Activated gamma-delta T cell treated with Interleukin-2 at 50 U/mL for 16 hours (primary cell): ENCODE measurements around the gene MED22.
A peak's percentile ranks its signal among the peaks of the same experiment; 100 is the strongest.
"Not testable (repeated sequence)": the region's sequence is repeated elsewhere in the genome, so short reads cannot be mapped to it uniquely, and the experiment has no call there.

Source experiments
- DNase-seq: peaks from one replicate; pipeline ENCODE4 v3.0.0-alpha.2; 2020

The MED22 gene

DNA sequence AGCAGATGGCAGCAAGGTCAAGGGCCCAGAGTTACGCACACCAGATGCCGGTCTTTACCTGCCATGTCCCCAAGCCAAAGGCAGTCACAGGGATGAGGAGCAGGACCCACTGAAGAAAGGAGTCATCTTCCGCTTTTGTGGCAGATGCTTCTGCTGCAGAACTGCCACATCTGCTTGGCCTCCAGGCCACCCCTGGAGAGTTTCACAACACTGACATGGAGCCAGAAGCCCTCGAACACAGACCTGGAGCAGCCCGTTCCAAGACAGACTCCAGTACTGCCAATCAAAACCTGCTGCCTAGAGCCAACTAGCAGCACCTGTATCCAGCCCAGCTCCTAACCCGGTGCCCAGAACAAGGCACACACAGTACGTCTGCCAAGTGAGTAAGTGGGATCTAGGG, 6.8 kb upstream of the MED22 start:
- DNase-seq: no peak

DNA sequence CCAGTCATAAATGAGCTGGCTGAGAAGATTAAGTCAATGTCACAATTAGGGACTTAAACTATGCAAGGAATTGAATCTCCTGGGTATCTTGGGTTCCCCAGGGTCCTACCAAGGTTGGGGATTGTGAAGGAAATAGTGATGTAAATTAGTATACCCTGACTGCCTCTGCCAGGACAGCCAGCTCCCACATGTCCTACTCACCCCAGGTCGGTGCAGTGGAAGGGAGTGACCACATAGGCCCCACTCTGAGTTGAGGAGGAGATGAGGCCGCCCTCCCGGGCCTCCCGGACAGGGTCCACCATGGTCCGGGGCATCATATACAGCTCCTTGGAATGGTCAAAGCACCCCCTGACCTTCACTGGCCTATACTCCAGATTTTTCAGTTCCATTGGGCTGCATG, 5.6 kb upstream of the MED22 start:
- DNase-seq: no peak

- DNase-seq: no peak
Measured at GRCh38 chr9:133352635-133353340, 4.9 kb upstream of the MED22 start.

DNA sequence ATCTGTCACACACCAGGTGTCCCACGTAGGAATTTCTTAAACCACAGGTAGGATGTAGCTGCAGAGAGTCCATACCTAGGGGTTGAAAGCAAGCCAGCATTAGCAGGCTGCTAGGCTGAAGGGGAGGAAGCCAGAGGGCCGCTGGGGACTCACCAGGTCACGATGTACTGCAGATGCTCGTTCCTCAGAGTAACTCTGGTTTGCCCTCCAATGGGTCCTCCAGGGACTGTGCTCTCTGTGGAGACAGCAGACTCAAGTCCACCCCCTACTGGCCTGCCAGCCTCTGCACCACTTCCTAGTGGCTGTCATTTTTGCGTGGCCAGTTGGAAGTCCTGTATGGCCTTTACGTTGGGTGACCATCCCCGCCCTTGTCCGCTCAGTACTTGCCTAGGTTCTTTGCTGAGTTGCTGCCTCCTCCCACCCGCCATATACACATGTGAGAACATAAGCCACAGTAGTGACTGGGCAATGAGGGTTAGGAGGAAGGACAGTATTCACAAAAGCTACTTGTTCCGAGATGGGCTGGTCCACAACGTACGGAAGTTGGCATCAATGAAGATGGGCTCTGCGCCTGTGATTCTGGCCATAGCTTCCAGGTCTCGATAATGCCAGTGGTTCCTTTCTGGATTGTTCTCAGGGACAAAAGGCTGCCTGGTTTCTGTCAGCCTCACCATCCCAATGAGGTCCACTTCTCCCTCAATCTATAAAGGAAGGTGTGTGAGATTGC, 4.1 kb upstream of the MED22 start:
- DNase-seq: no peak

- no peak for DNase-seq
Measured at GRCh38 chr9:133351526-133351907, 3.6 kb upstream of the MED22 start.

DNA sequence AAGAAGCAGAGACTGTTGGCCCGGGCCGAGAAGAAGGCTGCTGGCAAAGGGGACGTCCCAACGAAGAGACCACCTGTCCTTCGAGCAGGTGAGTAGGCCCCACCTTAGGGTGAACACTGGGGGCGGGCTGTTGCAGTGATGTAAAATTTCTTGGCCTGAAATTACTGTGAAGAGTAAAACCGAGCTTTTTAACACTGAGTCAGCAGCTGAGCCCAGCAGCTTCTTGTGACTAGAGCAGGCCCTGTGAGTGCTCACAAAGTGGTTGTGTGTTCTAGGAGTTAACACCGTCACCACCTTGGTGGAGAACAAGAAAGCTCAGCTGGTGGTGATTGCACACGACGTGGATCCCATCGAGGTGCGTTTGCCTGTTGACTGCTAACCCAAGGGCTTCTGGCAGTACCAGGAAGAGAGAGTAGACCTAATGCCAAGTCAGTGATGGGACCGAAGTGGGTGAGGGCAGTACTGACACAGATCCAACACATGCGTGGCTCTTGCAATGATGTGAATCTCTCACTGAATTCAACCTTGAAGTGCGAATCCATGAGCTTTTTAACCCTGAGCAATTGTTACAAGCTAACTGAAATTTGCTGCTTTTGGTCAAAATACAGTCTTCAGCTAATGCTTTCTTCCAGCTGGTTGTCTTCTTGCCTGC, 2.2 kb upstream of the MED22 start:
- DNase-seq: no peak

- DNase-seq: no peak
Measured at GRCh38 chr9:133348718-133349573, 1.0 kb upstream of the MED22 start.

DNA sequence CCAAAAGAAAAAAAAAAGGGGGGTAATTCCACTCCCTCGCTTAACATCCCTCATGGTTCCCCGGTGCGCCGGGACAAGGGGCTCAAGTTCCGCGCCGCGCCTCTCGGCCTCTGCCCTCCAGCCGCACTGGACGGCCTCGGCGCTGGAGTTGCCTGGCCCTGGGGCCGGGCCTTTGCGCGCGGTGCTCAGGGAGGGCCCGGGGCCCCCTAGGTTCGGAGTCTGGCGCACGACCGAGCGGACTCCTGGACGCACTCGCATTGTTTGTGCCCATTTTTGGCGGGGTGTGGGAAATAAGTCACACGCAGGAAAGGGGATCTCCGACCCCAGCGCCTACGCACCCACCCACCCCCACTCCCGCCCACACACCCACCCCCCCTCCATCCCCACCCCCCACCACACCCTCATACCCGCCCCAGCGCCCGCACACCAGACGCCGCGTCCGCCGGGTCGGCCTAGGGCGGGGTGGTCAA, 381 bp downstream of the MED22 start:
- DNase-seq: no peak

DNA sequence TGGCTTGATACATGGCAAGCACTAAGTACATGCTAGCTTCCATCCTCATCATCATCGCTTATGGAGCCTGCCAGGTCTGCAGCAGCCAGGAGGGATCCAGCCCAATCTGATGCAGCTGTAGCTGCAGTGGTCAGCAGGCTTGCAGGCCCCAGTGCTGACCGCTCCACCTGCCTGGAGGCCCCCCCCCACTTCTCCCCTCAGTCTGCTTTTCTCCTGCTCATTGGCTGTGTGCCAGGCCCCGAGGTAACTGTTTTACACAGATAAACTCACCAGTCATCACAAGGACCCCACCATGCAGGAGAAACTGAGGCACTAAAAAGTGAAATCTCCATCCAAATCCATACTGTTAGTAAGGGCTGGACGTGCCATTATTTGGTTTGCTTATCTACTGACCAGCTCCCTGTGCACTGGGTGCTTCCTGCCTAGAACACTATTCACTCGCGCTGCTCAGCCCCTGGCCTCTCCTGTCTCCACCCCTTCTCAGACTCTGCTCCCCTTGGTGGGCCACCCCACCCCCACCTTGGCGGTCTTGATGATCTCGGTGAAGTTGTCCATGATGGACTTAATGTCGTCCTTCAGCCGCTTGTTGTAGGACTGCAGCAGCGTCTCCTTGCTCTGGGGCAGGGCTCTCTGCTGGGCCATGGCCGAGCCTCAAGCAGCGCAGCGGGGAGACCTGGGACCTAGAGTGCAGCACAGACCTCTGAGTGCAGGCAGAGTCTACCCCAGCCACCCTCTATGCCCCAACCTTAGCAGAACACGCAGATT, 1.7 kb downstream of the MED22 start:
- no peak for DNase-seq

GRCh38 chr9:133345596-133345995, 2.3 kb downstream of the MED22 start:
- DNase-seq: no peak

- no peak for DNase-seq
Measured at GRCh38 chr9:133344979-133345378, 3.0 kb downstream of the MED22 start.

GRCh38 chr9:133344071-133344470, 3.9 kb downstream of the MED22 start:
- DNase-seq: no peak

- no peak for DNase-seq
Measured at GRCh38 chr9:133342570-133342969, 5.4 kb downstream of the MED22 start.

DNA sequence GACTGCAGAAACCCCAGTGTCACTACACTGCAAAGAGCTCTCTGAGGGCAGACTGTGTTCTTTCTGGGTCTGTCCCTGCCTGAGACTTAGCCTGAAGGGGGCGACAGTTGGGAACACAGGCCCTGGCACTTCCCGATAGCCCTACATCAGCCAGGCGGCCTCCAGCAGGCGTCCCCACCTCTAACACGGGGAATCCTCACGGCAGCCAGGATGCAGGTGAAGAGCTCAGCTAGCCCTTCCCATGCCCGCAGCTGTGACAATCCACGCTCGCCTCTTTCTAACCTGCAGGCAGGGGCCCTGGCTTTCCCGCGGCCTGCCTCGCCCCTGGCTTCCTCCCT, 5.9 kb downstream of the MED22 start:
- DNase-seq: no peak

DNA sequence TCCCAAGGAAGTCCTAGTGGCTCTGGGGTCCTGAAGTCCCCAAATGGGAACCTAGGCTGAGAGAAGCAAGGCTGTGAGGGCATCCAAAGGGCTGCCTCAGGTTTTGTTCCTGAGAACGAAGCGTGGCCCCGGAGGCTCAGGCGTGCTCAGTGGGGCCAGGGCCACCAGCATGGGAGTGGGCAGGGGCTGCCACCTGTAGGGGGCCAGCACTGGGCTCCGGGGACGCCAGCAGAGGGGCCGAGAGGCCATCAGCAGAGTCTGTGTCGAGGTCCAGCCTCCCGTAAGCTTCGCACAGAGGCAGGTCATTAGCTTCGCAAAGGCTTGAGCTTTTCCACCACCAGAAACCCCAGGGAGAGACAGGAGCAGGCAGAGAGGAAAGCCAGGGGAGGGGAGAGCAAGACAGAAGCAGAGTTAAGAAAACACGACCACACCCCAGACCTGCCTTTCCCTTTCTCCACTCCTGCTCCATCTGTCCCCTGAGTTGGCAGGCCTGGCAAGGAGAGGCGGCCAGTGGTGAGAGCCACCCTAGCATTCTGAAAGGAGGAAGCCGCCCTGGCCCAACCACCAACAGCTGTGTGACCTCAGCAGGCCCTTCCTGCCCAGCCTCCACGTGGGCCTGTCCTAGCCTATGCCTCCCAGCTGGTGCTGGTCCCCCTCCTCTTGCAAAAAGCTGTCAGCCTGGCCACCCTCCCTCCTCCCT, 6.4 kb downstream of the MED22 start:
- no peak for DNase-seq

DNA sequence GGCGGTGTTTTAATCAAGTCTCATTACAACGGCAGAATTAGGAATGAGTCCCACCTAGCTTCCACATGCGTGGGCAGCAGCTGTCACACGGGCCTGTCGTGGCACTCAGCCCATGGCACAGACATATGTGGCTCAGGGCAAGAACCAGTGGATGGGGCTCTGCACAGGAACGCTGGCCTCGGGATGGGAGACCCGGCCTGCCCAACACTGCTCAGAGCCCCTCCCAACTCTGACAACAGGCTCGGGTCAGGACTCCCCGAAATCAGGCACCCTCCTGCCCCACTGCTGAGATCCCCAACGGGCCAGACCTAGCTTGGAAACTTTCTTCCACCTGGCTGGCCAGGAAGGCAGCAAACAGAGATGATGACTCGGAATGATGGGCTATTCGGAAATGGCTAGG, 7.0 kb downstream of the MED22 start:
- DNase-seq: no peak

GRCh38 chr9:133340256-133340655, 7.7 kb downstream of the MED22 start:
- no peak for DNase-seq

- DNase-seq: no peak
Measured at GRCh38 chr9:133339641-133340040, 8.3 kb downstream of the MED22 start.

DNA sequence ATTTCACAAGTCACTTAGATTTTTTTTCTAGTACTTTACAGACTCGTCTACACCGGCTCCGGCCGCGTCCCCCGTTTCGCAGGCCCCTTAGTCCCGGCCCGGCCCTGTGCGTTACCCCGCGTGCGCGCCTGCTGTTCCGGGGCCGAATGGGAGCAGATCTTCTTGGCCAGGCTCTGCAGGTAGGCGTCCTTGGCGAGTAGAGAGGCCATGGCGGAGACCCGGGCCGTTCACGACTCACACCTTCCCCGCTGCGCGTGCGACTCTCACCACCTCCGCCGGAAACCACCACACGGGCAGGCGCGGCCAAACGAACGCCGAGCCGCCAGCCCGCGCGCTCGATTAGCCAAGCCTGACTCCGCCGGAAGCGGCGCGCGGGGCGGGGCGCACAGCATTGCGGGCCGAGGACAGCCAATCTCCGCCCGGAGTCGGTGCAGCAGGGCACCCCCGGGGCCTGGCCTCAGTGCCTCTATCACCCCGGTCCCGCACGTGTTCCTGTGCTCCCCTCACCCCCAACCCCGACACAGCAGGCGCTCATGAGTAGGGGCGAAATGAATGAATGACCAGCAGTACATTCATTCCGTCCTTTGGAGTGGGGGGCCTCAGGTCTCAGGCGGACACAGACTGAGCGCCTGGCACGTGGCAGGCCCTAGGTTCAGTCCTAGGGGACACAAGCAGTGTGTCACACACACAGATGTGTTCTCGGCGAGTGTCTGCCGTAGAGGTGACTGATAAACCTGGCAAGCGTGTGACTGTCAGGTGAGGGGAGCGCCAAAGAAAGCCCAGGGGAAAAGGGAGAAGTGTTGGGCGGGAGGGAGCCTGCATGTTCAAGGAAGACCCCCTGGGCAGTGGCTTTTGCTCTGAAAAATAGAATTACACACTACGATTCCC, 11.8 kb downstream of the MED22 start, which contains the start of gene SURF6:
SURF6 (minus strand) TSS at position 265 of the 888 bp plus-strand sequence; CDS start at position 209, 56 bp downstream.
- peak; percentile 91 for DNase-seq

- DNase-seq: not testable (repeated sequence)
Measured at GRCh38 chr9:133334888-133335287, 13.0 kb downstream of the MED22 start.

DNA sequence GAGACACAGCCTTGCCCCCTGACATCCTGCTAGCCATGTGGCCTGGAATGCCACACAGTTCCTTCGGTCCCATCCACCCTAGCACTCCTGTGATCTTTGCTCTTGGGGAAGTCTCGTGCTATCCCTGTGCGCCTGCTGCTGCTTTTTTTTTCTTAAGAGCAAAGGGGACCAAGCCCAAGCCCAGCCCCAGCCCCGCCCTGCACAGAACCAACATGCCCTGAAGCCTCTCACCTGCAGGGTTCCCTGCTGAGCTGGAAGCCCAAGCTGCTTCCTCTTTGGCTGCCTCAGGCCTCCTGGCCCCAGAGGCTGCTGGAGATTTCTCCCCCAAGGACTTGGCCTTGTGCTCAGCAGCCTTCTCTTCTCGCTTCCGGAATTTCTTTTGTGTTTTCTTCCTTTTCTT, 13.8 kb downstream of the MED22 start:
- no peak for DNase-seq
